AG09309 (cell line): ENCODE data around the gene ITPRID2.

Experiments
- DNase-seq: peaks from one replicate; pipeline ENCODE4 v3.0.0-alpha.2; 2010; ENCODE audit warnings: low read depth
- H3K4me3 ChIP-seq: 2 replicates; pipeline ENCODE4 v1.5.1; 2011; ENCODE audit warnings: mild to moderate bottlenecking, low read depth, low read length, moderate library complexity; ENCODE audit not compliant: control insufficient read depth
- CTCF ChIP-seq: IDR thresholded peaks from 2 replicates; pipeline ENCODE4 v1.5.1; 2011; ENCODE audit warnings: mild to moderate bottlenecking, low read depth, low read length, inconsistent platforms; ENCODE audit not compliant: insufficient read depth, control insufficient read depth; ENCODE audit errors: missing control alignments

The ITPRID2 gene

GRCh38 chr2:181934694-181935093 is 43.2 kb downstream of the ITPRID2 start:
- no peak for TF ChIP-seq CTCF
- H3K4me3 ChIP-seq, result no peak overlapping the region
- DNase-seq, result no peak

- no peak overlapping the region for H3K4me3 ChIP-seq
- peak; percentile 20 for DNase-seq
- no peak for TF ChIP-seq CTCF
Measured at GRCh38 chr2:181937473-181937872, 45.9 kb downstream of the ITPRID2 start.

DNA sequence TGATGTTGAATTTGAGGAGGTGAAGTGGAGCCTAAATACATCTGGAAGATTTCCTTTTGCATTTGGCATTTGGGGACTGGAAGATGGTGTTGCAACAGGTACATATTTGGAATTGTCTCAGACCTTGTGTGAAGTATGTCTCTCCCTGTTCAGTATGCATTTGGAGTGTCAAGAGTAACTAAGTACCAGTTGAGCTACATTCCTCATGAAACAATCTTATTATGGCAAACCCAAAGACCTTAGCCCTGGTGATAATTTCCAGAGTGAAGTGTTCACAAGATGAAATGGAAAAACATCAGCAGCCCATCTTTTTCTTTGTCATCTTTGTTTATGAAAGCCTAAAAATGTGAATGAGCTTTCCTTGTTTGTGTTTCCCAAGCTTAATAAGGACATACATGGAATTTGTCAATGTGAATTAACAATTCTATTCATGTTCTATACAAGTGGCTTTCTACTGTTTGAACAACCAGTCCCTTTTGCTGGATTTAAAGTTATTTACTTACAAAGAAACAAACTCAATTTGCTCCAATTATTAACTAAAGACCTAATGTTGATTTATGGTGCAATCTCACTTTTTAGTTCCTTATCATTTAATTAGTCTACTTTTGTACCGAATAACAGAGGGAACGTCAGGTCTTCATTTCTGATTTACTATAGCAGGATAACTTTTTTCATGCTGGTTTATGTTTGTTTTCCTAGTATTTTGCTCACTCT is 52.0 kb downstream of the ITPRID2 start:
- no peak for DNase-seq
- no peak overlapping the region for H3K4me3 ChIP-seq
- TF ChIP-seq CTCF, result no peak

DNA sequence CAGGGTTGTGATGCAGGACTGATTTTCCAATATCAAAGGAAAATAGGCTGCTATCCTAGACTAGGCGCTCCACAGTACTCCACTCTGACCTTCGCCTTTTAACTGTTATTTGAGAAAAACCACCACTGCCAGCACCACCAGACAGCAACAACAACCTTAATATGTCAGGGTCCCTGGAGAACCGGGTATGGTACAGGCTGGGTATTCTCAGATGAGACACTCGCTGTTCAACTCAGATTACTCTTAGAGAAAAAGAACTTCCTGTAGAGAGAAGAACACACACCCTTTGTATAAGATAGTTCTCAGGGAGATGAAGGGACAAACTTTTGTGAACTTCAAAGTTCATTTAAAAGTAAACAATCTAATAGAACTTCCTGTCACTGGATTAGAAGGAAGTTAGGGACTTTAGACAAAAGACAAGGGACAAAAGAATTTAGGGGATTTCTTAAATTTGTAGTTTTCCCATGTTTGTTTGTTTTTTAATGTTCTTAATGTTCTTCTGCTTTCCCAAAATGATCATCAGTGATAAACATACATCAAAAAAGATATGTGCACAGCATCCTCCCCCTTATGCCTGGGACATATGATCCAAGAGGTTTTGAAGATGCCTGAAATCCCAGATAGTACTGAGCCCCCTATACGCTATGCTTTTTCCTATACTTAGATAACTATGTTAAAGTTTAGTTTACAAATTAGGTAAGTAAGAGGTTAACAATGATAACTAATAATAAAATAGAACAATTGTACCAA is 52.8 kb downstream of the ITPRID2 start:
- no peak for TF ChIP-seq CTCF
- no peak overlapping the region for H3K4me3 ChIP-seq
- no peak for DNase-seq

- DNase-seq, result no peak
- TF ChIP-seq CTCF, result no peak
- H3K4me3 ChIP-seq, result no peak overlapping the region
Measured at GRCh38 chr2:181944914-181945291, 53.4 kb downstream of the ITPRID2 start.

GRCh38 chr2:181946444-181947127 is 55.1 kb downstream of the ITPRID2 start:
- no peak for TF ChIP-seq CTCF
- no peak overlapping the region for H3K4me3 ChIP-seq
- no peak for DNase-seq
